Body of pancreas (tissue), 4 donors: ENCODE results near the gene FGL2.
"Not testable (repeated sequence)": the region's sequence is repeated elsewhere in the genome, so short reads cannot be mapped to it uniquely, and the experiment has no call there.

Experiments
- POLR2A ChIP-seq, 3 donors: fragments of 450-650 bp; IDR thresholded peaks; one replicate each; pipeline ENCODE4 v1.6.1; 2016; ENCODE audit warnings: antibody characterized with exemption in 3 of 3, mild to moderate bottlenecking in 2 of 3
- TF ChIP-seq, protein P1 (sequence below), 7 experiments: fragments of 450-650 bp in 4 of 7; fragments of 200-600 bp in 3 of 7; sonication (generic) in 3 of 7; IDR thresholded peaks; one replicate each; pipeline ENCODE4 v1.5.1; 2016 to 2019; ENCODE audit warnings: antibody characterized with exemption in 7 of 7

DNA sequence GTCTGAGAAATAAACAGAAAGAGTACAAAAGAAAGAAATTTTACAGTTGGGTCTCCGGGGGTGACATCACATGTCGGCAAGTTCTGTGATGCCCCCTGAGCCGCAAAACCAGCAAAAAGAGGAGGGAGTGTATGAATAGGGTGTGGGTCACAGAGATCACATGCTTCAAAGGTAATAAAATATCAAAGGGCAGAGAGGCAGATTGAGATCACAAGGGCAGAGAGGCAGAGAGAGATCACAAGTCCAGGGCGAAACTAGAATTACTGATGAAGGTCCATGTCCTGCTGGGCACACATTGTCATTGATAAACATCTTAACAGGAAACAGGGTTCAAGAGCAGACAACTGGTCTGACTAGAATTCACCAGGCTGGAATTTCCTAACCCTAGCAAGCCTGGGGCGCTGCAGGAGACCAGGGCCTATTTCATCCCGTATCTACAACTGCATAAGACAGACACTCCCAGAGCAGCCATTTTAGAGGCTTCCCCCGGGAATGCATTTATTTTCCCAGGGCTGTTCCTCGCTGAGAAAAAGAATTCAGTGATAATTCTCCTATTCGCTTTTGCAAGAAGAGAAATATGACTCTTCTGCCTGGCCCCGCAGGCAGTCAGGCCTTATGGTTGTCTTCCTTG, 20.2 kb upstream of the FGL2 start:
- not testable (repeated sequence) for TF ChIP-seq POLR2A (IDR thresholded peaks at IDR 0.05)
- TF ChIP-seq, protein P1, sequence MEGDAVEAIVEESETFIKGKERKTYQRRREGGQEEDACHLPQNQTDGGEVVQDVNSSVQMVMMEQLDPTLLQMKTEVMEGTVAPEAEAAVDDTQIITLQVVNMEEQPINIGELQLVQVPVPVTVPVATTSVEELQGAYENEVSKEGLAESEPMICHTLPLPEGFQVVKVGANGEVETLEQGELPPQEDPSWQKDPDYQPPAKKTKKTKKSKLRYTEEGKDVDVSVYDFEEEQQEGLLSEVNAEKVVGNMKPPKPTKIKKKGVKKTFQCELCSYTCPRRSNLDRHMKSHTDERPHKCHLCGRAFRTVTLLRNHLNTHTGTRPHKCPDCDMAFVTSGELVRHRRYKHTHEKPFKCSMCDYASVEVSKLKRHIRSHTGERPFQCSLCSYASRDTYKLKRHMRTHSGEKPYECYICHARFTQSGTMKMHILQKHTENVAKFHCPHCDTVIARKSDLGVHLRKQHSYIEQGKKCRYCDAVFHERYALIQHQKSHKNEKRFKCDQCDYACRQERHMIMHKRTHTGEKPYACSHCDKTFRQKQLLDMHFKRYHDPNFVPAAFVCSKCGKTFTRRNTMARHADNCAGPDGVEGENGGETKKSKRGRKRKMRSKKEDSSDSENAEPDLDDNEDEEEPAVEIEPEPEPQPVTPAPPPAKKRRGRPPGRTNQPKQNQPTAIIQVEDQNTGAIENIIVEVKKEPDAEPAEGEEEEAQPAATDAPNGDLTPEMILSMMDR (IDR thresholded peaks at IDR 0.05) = not testable (repeated sequence)
